Kidney epithelial cell (primary cell): ENCODE results near the gene PLCG2. TPM values are rescaled to one million over a fixed set of nuclear protein-coding genes. Genes with fewer than 3 reads are reported as not detected.

Experiments
- DNase-seq: peaks from one replicate; pipeline ENCODE4 v3.0.0-alpha.2; 2010; ENCODE audit warnings: low read depth
- H3K27me3 ChIP-seq: 2 replicates; pipeline ENCODE4 v1.6.0; 2011; ENCODE audit warnings: low read length; ENCODE audit not compliant: control insufficient read depth, insufficient read depth
- H3K36me3 ChIP-seq: 2 replicates; pipeline ENCODE4 v1.5.1; 2011; ENCODE audit warnings: low read length; ENCODE audit not compliant: control insufficient read depth, insufficient read depth
- H3K4me3 ChIP-seq: 2 replicates; pipeline ENCODE4 v1.5.1; 2011; ENCODE audit warnings: low read depth, mild to moderate bottlenecking, control low read depth, low read length
- CTCF ChIP-seq: IDR thresholded peaks from 2 replicates; pipeline ENCODE4 v1.5.1; 2011; ENCODE audit warnings: mild to moderate bottlenecking, moderate library complexity, low read length, control low read depth, inconsistent platforms; ENCODE audit not compliant: insufficient read depth, poor library complexity, severe bottlenecking
- total RNA-seq: library from RNA; depleted of rRNA; stranded (reverse); fragments of >200 nt; gene quantifications from 2 replicates; pipeline ENCODE4 v1.2.3, GENCODE V29; 2015

PLCG2 gene
- total RNA-seq, 1 donor from 2014 or later: 17.3 TPM

DNA sequence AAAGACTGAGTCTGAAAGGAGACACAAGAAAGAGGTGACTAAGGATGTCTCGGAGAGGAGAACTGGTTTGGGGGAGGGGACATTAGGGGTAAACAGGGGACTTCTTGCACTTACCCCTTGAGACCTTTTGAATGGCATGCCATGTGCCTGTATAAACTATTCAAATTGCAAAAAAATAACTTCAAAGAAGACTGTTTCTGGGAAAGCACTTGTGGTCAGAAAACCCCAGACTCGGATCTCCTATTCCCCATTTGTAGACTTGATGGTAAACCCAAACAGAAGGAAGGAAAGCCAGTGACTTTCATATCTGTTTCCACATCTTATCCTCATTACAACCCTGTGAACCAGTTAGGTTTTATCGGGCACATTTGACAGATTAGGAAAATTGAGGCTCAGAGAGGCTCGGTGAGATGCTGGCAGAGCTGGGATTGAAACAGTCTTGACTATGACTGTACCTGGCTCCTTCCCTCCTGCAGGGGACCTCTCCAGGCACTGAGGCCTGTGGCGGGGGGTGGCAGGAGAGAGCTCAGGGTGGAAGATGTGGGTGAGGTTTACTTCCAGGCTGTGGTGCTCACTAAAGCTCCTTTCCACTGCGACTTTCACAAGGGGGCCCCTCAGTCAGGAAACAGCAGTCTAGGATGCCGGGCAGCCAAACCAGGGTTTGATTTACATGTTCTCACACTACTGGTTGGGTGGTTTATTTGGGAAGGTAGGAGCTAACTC is 30.5 kb upstream of the PLCG2 start:
- Histone ChIP-seq H3K36me3 (no peaks in the 10 kb centered on the region), H3K4me3 (no peak overlapping the region), H3K27me3 (no peaks in the 10 kb centered on the region)
- DNase-seq: no peak
- no peak for TF ChIP-seq CTCF

DNA sequence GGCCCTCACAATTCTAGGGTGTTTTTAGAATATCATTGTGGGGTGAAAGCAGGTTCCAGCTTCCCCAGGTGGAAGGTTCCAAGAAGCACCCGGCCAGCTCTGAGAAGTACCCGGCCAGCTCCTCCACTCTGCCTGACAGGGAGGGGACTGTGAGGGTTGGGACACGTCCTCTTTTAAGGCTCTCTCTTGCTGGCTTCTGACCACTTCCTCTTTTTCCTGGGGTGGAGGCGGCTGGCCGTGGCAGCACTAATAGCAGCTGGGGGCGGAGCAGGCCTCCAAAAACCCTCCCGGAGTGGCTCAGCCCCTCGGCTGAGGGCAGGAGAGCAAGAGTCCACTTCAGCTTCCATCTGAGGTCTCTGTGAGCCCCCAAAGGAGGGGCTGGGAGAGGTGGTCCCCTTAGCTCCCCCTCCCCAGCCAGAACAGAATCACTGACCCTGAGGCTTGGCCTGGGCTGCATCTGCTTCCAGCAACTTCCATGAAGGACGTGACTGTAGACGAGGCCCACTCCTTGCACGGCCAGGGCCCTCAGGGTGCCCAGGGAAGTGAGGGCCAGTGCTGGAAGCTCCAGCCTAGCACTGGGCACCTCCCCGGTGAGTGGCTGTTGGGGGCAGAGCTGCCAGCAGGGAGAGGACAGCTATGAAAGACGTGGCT is 26.7 kb upstream of the PLCG2 start:
- DNase-seq: no peak
- H3K36me3 ChIP-seq: no peaks in the 10 kb centered on the region
- H3K4me3 ChIP-seq: no peak overlapping the region
- TF ChIP-seq CTCF: no peak
- H3K27me3 ChIP-seq: no peaks in the 10 kb centered on the region

- Histone ChIP-seq H3K27me3 (no peaks in the 10 kb centered on the region), H3K36me3 (no peaks in the 10 kb centered on the region), H3K4me3 (no peak overlapping the region)
- DNase-seq: no peak
- no peak for TF ChIP-seq CTCF
These were observed 26.2 kb upstream of the PLCG2 start for GRCh38 chr16:81752876-81753227.

- no peak for TF ChIP-seq CTCF
- no peaks in the 10 kb centered on the region for H3K27me3 ChIP-seq
- no peak for DNase-seq
- H3K36me3 ChIP-seq: no peaks in the 10 kb centered on the region
- no peak overlapping the region for H3K4me3 ChIP-seq
These were observed 24.2 kb upstream of the PLCG2 start for GRCh38 chr16:81754858-81755257.

GRCh38 chr16:81755915-81756614 is 23.0 kb upstream of the PLCG2 start:
- TF ChIP-seq CTCF: no peak
- Histone ChIP-seq H3K36me3 (no peaks in the 10 kb centered on the region), H3K27me3 (no peaks in the 10 kb centered on the region), H3K4me3 (no peak overlapping the region)
- DNase-seq: no peak
